NCI-H2196 (cell line): Measurements from ENCODE around the gene CHST15.
"Not testable (repeated sequence)": the region's sequence is repeated elsewhere in the genome, so short reads cannot be mapped to it uniquely, and the experiment has no call there.

Experiments used
- DNase-seq: peaks from one replicate; lab custom pipeline; 2025; ENCODE audit not compliant: unreplicated experiment; lab: John Stamatoyannopoulos, UW

CHST15 gene

GRCh38 chr10:124100124-124100523 lies 6.7 kb upstream of the CHST15 start:
- DNase-seq: no peak

GRCh38 chr10:124099604-124100003 lies 6.2 kb upstream of the CHST15 start:
- no peak for DNase-seq

GRCh38 chr10:124098575-124098974 lies 5.2 kb upstream of the CHST15 start:
- DNase-seq: no peak

- DNase-seq: no peak
Observed at GRCh38 chr10:124097883-124098282, 4.5 kb upstream of the CHST15 start.

GRCh38 chr10:124096494-124096893 lies 3.1 kb upstream of the CHST15 start:
- DNase-seq: no peak

- not testable (repeated sequence) for DNase-seq
Observed at GRCh38 chr10:124095801-124096200, 2.4 kb upstream of the CHST15 start.

- DNase-seq: no peak
Observed at GRCh38 chr10:124095096-124095495, 1.7 kb upstream of the CHST15 start.

- DNase-seq: no peak
Observed at GRCh38 chr10:124094419-124094785, 1.0 kb upstream of the CHST15 start.

- not testable (repeated sequence) for DNase-seq
Observed at GRCh38 chr10:124093774-124094418, 498 bp upstream of the CHST15 start.

GRCh38 chr10:124092250-124092859 lies 1.0 kb downstream of the CHST15 start:
- DNase-seq: no peak

GRCh38 chr10:124091646-124092249 lies 1.6 kb downstream of the CHST15 start:
- DNase-seq: no peak

GRCh38 chr10:124090601-124091209 lies 2.7 kb downstream of the CHST15 start:
- DNase-seq: peak; percentile 33

- DNase-seq: no peak
Observed at GRCh38 chr10:124089859-124090258, 3.5 kb downstream of the CHST15 start.

- no peak for DNase-seq
Observed at GRCh38 chr10:124088915-124089314, 4.5 kb downstream of the CHST15 start.

GRCh38 chr10:124087672-124088634 lies 5.4 kb downstream of the CHST15 start:
- peak; percentile 49 for DNase-seq

- no peak for DNase-seq
Observed at GRCh38 chr10:124086787-124087671, 6.4 kb downstream of the CHST15 start.

GRCh38 chr10:124086097-124086710 lies 7.2 kb downstream of the CHST15 start:
- DNase-seq: no peak

GRCh38 chr10:124085680-124086079 lies 7.7 kb downstream of the CHST15 start:
- DNase-seq: no peak

- no peak for DNase-seq
Observed at GRCh38 chr10:124084708-124085107, 8.7 kb downstream of the CHST15 start.
